Measurements from ENCODE around the gene SLC15A1.

The SLC15A1 gene

DNA sequence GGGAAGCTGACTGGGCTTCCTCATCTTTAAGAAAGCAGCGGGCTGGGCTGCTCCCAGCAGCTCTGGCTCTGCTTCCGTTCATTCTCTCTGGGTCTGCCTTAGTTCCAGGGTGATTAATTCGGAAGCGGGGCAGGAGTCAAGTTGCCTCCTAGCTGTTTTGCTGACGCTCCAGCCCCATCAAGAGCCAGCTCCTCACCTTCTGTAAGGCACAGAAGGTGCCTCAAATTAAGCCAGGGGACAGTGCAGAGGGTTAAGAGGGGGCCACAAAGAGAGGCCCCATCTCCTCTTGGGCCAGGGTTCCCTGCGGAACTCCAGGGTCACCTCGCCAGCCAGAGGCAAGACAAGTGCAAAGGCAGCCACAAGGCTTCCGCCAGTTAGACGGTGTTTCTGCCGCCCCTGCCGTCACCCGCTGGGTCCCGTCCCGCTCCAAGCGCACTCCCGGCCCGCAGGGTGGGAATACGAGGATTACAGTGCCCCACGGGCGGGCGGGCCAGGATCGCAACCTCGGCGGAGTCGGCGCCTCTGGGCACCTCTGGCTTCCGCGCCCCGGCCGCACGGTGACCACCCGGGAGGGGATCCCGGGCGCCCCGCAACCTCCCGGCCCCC is 508 bp downstream of the SLC15A1 start:
- H3K4me3 ChIP-seq (ENCODE audit: low read depth, low read length): peak overlapping the region; percentile 65
- no peaks in the 10 kb centered on the region for H3K36me3 ChIP-seq (ENCODE audit: control insufficient read depth, insufficient read depth, low read length)
- H3K27me3 ChIP-seq (ENCODE audit: control insufficient read depth, insufficient read depth, low read length): peaks cover 42% of the 10 kb centered on the region
- H3K4me1 ChIP-seq (ENCODE audit: control insufficient read depth, insufficient read depth, low read length): peaks cover 7% of the 10 kb centered on the region
- H3K27ac ChIP-seq (ENCODE audit: low read depth, low read length): no peak overlapping the region
- H3K9ac ChIP-seq (ENCODE audit: low read length): no peak overlapping the region
- no peaks in the 10 kb centered on the region for H3K9me3 ChIP-seq (ENCODE audit: control insufficient read depth, insufficient read depth, low read depth, low read length)

DNA sequence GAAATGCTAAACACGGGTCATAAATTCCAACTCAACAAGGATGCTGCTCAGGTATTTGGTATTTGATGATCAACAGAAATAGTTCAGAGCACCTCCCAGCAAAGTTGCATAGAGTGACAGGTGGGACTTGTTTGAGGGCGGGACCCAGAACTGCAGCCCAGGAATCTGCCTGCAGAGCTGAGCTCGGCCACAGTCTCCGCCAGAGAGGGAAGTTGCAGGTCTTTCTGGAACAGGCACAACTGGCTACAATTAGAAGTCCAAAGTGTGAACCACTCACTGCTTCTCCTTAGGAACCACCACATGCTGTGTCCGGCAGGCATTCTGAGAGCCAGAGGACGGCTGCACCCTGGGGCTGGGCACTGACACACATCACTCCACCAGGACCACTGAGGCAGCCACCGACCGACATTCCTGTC is 1.1 kb downstream of the SLC15A1 start:
- Histone ChIP-seq H3K27me3 (ENCODE audit: control insufficient read depth, insufficient read depth, low read length) (peaks cover 42% of the 10 kb centered on the region), H3K4me3 (ENCODE audit: low read depth, low read length) (peak overlapping the region; percentile 65), H3K27ac (ENCODE audit: low read depth, low read length) (no peak overlapping the region), H3K36me3 (ENCODE audit: control insufficient read depth, insufficient read depth, low read length) (no peaks in the 10 kb centered on the region), H3K4me1 (ENCODE audit: control insufficient read depth, insufficient read depth, low read length) (peaks cover 7% of the 10 kb centered on the region), H3K9ac (ENCODE audit: low read length) (no peak overlapping the region), H3K9me3 (ENCODE audit: control insufficient read depth, insufficient read depth, low read depth, low read length) (no peaks in the 10 kb centered on the region)

DNA sequence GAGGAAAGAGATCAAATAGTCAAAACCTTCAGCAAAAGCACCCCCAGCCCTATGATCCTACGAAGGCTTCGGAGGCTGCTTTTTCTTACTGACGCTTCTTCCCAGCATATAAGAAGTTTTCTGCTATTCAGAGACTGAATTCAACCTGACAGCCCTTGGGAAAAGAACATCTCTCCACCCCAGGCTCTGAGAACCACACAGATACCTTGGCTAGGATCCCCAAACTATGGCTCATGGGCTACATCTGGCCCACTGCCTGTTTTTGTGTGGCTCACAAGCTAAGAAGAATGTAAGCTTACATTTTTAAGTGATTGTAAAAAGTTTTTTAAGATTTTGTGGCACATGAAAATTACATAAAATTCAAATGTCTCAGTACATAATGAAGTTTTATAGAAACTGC is 3.0 kb downstream of the SLC15A1 start:
- peaks cover 8% of the 10 kb centered on the region; the same call in 1 of the 2 replicates for H3K9me3 ChIP-seq (ENCODE audit: control insufficient read depth, insufficient read depth, low read depth, low read length)
- peaks cover 36% of the 10 kb centered on the region for H3K27me3 ChIP-seq (ENCODE audit: control insufficient read depth, insufficient read depth, low read length)
- no peak overlapping the region for H3K4me3 ChIP-seq (ENCODE audit: low read depth, low read length)
- H3K36me3 ChIP-seq (ENCODE audit: control insufficient read depth, insufficient read depth, low read length): no peaks in the 10 kb centered on the region
- no peak overlapping the region for H3K9ac ChIP-seq (ENCODE audit: low read length)
- peaks cover 7% of the 10 kb centered on the region for H3K4me1 ChIP-seq (ENCODE audit: control insufficient read depth, insufficient read depth, low read length)
- H3K27ac ChIP-seq (ENCODE audit: low read depth, low read length): no peak overlapping the region

DNA sequence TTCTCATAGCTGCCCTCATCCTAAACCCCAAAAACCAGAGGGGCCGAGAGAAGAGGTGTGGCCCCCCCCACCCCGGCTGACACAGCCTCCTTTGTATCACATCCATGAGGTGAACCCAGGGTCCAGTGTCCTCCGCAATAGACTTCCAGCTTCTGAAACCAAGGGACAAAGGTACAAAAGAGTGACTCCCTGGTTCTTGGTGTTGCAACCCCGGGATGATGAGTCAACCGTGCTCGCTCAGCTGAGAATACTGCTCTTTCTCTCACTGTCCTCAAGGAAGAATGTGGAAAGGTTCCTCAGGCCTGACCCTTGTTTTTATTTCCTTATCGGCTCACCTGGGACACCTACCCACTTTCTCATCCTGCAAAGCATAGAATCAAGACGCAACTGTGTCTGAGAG is 5.5 kb downstream of the SLC15A1 start:
- no peaks in the 10 kb centered on the region for H3K36me3 ChIP-seq (ENCODE audit: control insufficient read depth, insufficient read depth, low read length)
- H3K9me3 ChIP-seq (ENCODE audit: control insufficient read depth, insufficient read depth, low read depth, low read length): peaks cover 8% of the 10 kb centered on the region; the same call in 1 of the 2 replicates
- H3K4me1 ChIP-seq (ENCODE audit: control insufficient read depth, insufficient read depth, low read length): peaks cover 6% of the 10 kb centered on the region
- H3K27me3 ChIP-seq (ENCODE audit: control insufficient read depth, insufficient read depth, low read length): peaks cover 23% of the 10 kb centered on the region
- H3K27ac ChIP-seq (ENCODE audit: low read depth, low read length): no peak overlapping the region
- no peak overlapping the region for H3K9ac ChIP-seq (ENCODE audit: low read length)
- H3K4me3 ChIP-seq (ENCODE audit: low read depth, low read length): no peak overlapping the region

DNA sequence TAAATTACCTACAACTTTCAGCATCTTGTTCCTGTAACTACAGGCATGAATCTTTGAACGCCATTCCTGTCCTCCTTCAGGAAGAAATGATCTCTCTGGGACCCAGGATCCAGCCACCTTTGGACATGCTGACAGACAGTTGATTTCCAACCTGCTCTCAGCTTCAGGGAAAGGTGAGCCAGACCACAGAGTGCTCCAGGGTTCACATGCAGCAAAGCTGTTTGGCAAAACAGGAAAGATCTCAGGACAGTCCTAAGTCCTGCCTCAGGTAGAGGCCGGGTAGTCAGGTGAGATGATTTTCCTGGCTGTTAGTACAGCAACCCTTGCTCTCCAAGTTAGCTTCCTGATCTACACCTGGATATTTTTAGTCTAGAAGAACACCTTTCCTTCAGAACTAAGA is 9.1 kb downstream of the SLC15A1 start:
- Histone ChIP-seq H3K4me1 (ENCODE audit: control insufficient read depth, insufficient read depth, low read length) (no peaks in the 10 kb centered on the region), H3K27me3 (ENCODE audit: control insufficient read depth, insufficient read depth, low read length) (no peaks in the 10 kb centered on the region), H3K36me3 (ENCODE audit: control insufficient read depth, insufficient read depth, low read length) (no peaks in the 10 kb centered on the region), H3K9ac (ENCODE audit: low read length) (no peak overlapping the region), H3K4me3 (ENCODE audit: low read depth, low read length) (no peak overlapping the region), H3K27ac (ENCODE audit: low read depth, low read length) (no peak overlapping the region), H3K9me3 (ENCODE audit: control insufficient read depth, insufficient read depth, low read depth, low read length) (peaks cover 28% of the 10 kb centered on the region)

DNA sequence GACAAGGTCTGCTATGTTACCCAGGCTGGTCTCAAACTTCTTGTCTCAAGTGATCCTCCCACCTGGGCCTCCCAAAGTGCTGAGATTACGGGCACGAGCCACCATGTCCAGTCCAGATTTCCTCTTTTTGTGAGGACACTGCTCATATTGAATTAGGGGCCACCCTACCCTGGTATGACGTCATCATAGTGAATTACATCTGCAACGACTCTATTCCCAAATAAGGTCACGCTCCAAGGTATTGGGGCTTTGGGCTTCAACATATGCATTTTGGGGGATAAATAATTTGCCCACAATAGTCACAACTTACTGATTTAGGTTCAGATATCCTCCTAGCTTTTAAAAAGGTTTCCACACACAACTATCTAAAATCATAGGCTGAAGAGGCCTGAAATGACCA is 9.5 kb downstream of the SLC15A1 start:
- no peak overlapping the region for H3K9ac ChIP-seq (ENCODE audit: low read length)
- H3K4me1 ChIP-seq (ENCODE audit: control insufficient read depth, insufficient read depth, low read length): no peaks in the 10 kb centered on the region
- H3K27ac ChIP-seq (ENCODE audit: low read depth, low read length): no peak overlapping the region
- no peak overlapping the region for H3K4me3 ChIP-seq (ENCODE audit: low read depth, low read length)
- H3K27me3 ChIP-seq (ENCODE audit: control insufficient read depth, insufficient read depth, low read length): no peaks in the 10 kb centered on the region
- no peaks in the 10 kb centered on the region for H3K36me3 ChIP-seq (ENCODE audit: control insufficient read depth, insufficient read depth, low read length)
- H3K9me3 ChIP-seq (ENCODE audit: control insufficient read depth, insufficient read depth, low read depth, low read length): peaks cover 32% of the 10 kb centered on the region

DNA sequence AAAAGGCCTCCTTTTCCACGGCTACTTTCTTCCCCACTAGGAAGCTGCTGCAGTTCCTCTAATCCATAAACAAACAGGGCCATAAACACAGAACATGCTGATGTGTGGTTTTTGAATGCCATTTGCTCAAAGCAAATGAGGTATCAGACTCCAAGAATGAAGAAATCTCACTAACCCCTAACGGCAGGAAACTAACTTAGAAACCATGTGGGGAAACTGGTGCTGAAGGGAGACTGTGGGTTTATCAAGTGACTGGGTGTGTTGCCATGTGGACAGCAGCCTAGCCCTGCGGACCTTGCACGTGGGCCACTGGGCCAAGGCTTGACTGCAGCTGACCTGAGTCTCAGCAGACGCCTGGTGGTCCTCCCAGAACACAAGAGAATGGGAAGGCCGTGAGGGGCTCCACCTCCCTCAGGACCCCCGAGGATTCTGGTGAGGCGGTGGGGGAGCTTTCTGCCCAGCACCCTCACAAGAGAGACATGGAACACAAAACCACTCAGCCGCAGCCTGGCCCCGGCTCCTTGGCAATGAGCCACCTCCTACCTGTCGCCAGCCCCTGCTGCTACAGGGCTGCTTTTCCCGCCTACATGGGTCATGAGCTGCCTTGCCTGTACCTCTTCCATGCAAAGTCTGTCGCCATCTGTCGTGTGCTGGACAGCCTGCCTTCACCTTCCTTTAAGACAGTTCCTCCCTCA is 10.6 kb downstream of the SLC15A1 start:
- Histone ChIP-seq H3K4me1 (ENCODE audit: control insufficient read depth, insufficient read depth, low read length) (no peaks in the 10 kb centered on the region), H3K27ac (ENCODE audit: low read depth, low read length) (no peak overlapping the region), H3K27me3 (ENCODE audit: control insufficient read depth, insufficient read depth, low read length) (no peaks in the 10 kb centered on the region), H3K9ac (ENCODE audit: low read length) (no peak overlapping the region), H3K36me3 (ENCODE audit: control insufficient read depth, insufficient read depth, low read length) (no peaks in the 10 kb centered on the region), H3K9me3 (ENCODE audit: control insufficient read depth, insufficient read depth, low read depth, low read length) (peaks cover 39% of the 10 kb centered on the region), H3K4me3 (ENCODE audit: low read depth, low read length) (no peak overlapping the region)

DNA sequence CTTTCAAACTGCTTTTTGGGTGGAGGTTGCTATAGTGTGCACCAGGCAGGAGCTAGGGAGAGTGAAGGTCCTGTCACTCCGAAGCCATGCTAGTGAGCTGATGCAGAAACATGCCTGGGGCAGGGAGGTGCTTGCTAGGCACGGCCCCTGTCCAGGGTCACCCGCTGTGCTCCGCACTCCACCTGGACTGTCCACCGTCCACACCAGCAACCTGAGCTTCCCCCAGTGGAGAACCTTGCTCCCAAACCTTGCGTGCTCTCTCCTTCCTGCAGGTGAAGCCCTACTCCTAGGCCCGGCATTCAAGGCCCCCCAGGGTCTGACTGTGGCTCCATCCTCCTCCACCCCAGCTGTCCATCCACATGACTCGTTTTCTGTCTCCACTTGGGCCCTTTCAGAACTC is 12.3 kb downstream of the SLC15A1 start:
- no peak overlapping the region for H3K27ac ChIP-seq (ENCODE audit: low read depth, low read length)
- no peaks in the 10 kb centered on the region for H3K36me3 ChIP-seq (ENCODE audit: control insufficient read depth, insufficient read depth, low read length)
- no peaks in the 10 kb centered on the region for H3K4me1 ChIP-seq (ENCODE audit: control insufficient read depth, insufficient read depth, low read length)
- H3K9ac ChIP-seq (ENCODE audit: low read length): no peak overlapping the region
- H3K4me3 ChIP-seq (ENCODE audit: low read depth, low read length): no peak overlapping the region
- peaks cover 31% of the 10 kb centered on the region for H3K9me3 ChIP-seq (ENCODE audit: control insufficient read depth, insufficient read depth, low read depth, low read length)
- H3K27me3 ChIP-seq (ENCODE audit: control insufficient read depth, insufficient read depth, low read length): no peaks in the 10 kb centered on the region

DNA sequence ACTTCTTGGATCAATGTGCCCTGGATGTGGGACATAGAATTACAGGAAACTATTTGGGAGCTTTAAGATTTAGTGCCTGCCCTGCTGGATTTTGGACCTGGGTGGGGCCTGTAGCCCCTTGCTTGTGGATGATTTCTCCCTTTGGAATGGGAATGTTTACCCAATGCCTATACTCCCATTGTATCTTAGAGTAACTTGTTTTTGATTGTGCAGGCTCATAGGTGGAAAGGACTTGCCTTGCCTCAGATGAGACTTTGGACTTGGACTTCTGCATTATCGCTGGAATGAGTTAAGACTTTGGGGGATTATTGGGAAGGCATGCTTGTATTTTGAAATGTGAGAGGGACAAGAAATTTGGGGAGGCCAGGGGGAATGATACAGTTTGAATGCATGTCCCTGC is 13.5 kb downstream of the SLC15A1 start:
- Histone ChIP-seq H3K27ac (ENCODE audit: low read depth, low read length) (no peak overlapping the region), H3K36me3 (ENCODE audit: control insufficient read depth, insufficient read depth, low read length) (no peaks in the 10 kb centered on the region), H3K9ac (ENCODE audit: low read length) (no peak overlapping the region), H3K4me1 (ENCODE audit: control insufficient read depth, insufficient read depth, low read length) (no peaks in the 10 kb centered on the region), H3K4me3 (ENCODE audit: low read depth, low read length) (no peak overlapping the region), H3K9me3 (ENCODE audit: control insufficient read depth, insufficient read depth, low read depth, low read length) (peaks cover 31% of the 10 kb centered on the region), H3K27me3 (ENCODE audit: control insufficient read depth, insufficient read depth, low read length) (no peaks in the 10 kb centered on the region)

DNA sequence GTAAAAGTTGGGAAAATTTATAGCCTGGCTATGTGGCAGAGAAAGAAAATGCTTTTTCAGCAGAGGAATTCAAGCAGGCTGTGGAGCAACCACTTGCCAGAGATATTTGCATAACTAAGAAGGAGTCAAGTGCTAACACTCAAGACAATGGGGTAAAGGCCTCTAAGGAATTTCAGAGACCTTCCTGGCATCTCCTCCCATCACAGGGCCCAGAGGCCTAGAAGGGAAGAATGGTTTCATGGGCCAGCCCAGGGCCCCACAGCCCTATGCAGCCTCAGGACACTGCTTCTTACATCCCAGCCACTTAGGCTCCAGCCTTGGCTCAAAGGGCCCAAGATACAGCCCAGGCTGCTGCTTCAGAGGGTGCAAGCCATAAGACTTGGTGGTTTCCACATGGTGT is 14.3 kb downstream of the SLC15A1 start:
- no peak overlapping the region for H3K9ac ChIP-seq (ENCODE audit: low read length)
- H3K27me3 ChIP-seq (ENCODE audit: control insufficient read depth, insufficient read depth, low read length): no peaks in the 10 kb centered on the region
- no peaks in the 10 kb centered on the region for H3K4me1 ChIP-seq (ENCODE audit: control insufficient read depth, insufficient read depth, low read length)
- H3K27ac ChIP-seq (ENCODE audit: low read depth, low read length): no peak overlapping the region
- no peak overlapping the region for H3K4me3 ChIP-seq (ENCODE audit: low read depth, low read length)
- H3K36me3 ChIP-seq (ENCODE audit: control insufficient read depth, insufficient read depth, low read length): no peaks in the 10 kb centered on the region
- H3K9me3 ChIP-seq (ENCODE audit: control insufficient read depth, insufficient read depth, low read depth, low read length): peaks cover 31% of the 10 kb centered on the region

DNA sequence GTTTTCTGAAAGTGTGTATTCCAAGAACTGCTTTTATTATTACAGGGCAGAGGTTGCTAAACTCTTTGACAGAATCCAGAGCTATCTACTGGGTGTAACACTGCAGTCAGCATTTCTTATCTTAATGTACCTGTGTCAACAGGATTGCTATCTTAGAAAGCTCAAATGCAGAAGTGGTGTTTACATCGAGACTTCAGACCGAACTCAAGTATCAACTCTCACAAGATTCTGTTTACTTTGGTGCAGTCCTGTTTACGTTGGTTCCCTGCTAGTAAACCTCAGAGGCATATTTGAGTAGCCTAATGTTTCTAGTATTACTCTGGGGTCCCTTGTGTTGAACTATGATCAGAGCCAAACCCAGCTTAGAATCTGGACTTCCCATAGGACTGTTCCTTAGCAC is 20.5 kb downstream of the SLC15A1 start:
- H3K4me1 ChIP-seq (ENCODE audit: control insufficient read depth, insufficient read depth, low read length): no peaks in the 10 kb centered on the region
- H3K27me3 ChIP-seq (ENCODE audit: control insufficient read depth, insufficient read depth, low read length): no peaks in the 10 kb centered on the region
- no peaks in the 10 kb centered on the region for H3K36me3 ChIP-seq (ENCODE audit: control insufficient read depth, insufficient read depth, low read length)
- no peaks in the 10 kb centered on the region for H3K9me3 ChIP-seq (ENCODE audit: control insufficient read depth, insufficient read depth, low read depth, low read length)
- H3K9ac ChIP-seq (ENCODE audit: low read length): no peak overlapping the region
- H3K27ac ChIP-seq (ENCODE audit: low read depth, low read length): no peak overlapping the region
- no peak overlapping the region for H3K4me3 ChIP-seq (ENCODE audit: low read depth, low read length)

Measured in HUES6 (cell line).